Endodermal cell (in vitro differentiated cells): ENCODE measurements around the gene SMIM23. TPM values are rescaled to one million over a fixed set of nuclear protein-coding genes. Genes with fewer than 3 reads are reported as not detected.

Source experiments
- DNase-seq: peaks from one replicate; pipeline ENCODE4 v3.0.0-alpha.2; 2017
- H3K27ac ChIP-seq: 2 replicates; pipeline ENCODE4 v1.5.1; 2013; ENCODE audit warnings: mild to moderate bottlenecking, low read depth, low read length, moderate library complexity
- H3K27me3 ChIP-seq: 2 replicates; pipeline ENCODE4 v1.6.1; 2013; ENCODE audit warnings: mild to moderate bottlenecking, low read length, moderate library complexity; ENCODE audit not compliant: insufficient read depth, control insufficient read depth, poor library complexity, severe bottlenecking
- H3K36me3 ChIP-seq: 2 replicates; pipeline ENCODE4 v1.7.0; 2013; ENCODE audit warnings: mild to moderate bottlenecking, low read length, moderate library complexity; ENCODE audit not compliant: control insufficient read depth, insufficient read depth
- H3K4me1 ChIP-seq: one replicate; pipeline ENCODE4 v1.7.0; 2013; ENCODE audit warnings: low read length; ENCODE audit not compliant: control insufficient read depth, insufficient read depth
- H3K4me3 ChIP-seq: 2 replicates; pipeline ENCODE4 v1.5.1; 2013; ENCODE audit warnings: mild to moderate bottlenecking, low read length, moderate library complexity
- H3K9ac ChIP-seq: 2 replicates; pipeline ENCODE4 v1.6.1; 2013; ENCODE audit warnings: mild to moderate bottlenecking, low read length, moderate library complexity; ENCODE audit not compliant: poor library complexity, severe bottlenecking; ENCODE audit errors: extremely low read depth
- H3K9me3 ChIP-seq: 2 replicates; pipeline ENCODE4 v1.6.1; 2013; ENCODE audit warnings: mild to moderate bottlenecking, low read length, moderate library complexity; ENCODE audit not compliant: control insufficient read depth
- H3K27ac Mint-ChIP-seq: 2 replicates; pipeline ENCODE4 v1.8.0; 2020; ENCODE audit warnings: mixed read lengths
- H3K27me3 Mint-ChIP-seq: 2 replicates; pipeline ENCODE4 v1.8.0; 2021; ENCODE audit warnings: mild to moderate bottlenecking, mixed read lengths; ENCODE audit not compliant: insufficient read depth
- H3K36me3 Mint-ChIP-seq: 2 replicates; pipeline ENCODE4 v1.8.0; 2020; ENCODE audit warnings: low read depth, mixed read lengths
- H3K4me1 Mint-ChIP-seq: 2 replicates; pipeline ENCODE4 v1.8.0; 2020; ENCODE audit warnings: mixed read lengths
- H3K4me3 Mint-ChIP-seq: 2 replicates; pipeline ENCODE4 v1.8.0; 2020; ENCODE audit warnings: mild to moderate bottlenecking, moderate library complexity, mixed read lengths
- H3K9me3 Mint-ChIP-seq: 2 replicates; pipeline ENCODE4 v1.8.0; 2020; ENCODE audit warnings: mild to moderate bottlenecking, mixed read lengths
- WGBS, 2 experiments: methylation state at CpG; one replicate each; pipeline versions ENCODE4 v1.1.5 to v1.1.7; 2013; ENCODE audit warnings: missing lambda C conversion rate in 2 of 2, mixed read lengths in 1 of 2; ENCODE audit not compliant: insufficient coverage in 1 of 2, insufficient read length in 1 of 2; 5-methylcytosine and 5-hydroxymethylcytosine counted together
- total RNA-seq, 2 donors: library from RNA; stranded (reverse); fragmentation: NEBNext Ultra II Directional in 1 of 2; extraction: Animal tissue kit (Norgen Biotek cat#: 25700) in 1 of 2; gene quantifications; 2 replicates in 1 of 2; 3 replicates in 1 of 2; pipeline ENCODE4 v1.2.1, GENCODE V29; 2021
- TF ChIP-seq, protein P1 (sequence below): fragments of 200-600 bp; sonication (generic); conservative IDR thresholded peaks from 2 replicates; pipeline ENCODE4 v1.5.0; 2021; ENCODE audit warnings: antibody characterized with exemption, mild to moderate bottlenecking

Gene SMIM23
- total RNA-seq, 2 donors from 2014 or later, result not detected

DNA sequence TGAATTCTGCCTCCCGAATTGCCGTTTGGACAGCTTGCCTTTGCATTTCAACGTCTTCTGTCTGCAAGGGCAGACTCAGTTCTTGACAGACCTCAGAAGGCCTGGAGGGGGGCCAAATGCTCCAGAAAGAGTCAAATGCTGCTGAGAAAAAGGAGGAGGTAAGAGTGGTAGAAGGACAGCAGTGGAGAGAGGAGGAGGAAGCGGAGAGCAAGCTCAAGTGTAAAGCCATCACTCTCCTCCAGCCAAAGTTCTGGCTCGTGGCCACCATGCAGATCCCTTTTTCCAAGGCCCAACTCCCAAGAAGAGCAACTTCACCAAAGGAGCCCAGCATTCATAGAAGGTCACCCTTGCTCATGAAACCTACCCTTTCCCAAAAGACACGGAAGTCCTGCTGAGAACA is 36.9 kb upstream of the SMIM23 start:
- TF ChIP-seq, protein P1, sequence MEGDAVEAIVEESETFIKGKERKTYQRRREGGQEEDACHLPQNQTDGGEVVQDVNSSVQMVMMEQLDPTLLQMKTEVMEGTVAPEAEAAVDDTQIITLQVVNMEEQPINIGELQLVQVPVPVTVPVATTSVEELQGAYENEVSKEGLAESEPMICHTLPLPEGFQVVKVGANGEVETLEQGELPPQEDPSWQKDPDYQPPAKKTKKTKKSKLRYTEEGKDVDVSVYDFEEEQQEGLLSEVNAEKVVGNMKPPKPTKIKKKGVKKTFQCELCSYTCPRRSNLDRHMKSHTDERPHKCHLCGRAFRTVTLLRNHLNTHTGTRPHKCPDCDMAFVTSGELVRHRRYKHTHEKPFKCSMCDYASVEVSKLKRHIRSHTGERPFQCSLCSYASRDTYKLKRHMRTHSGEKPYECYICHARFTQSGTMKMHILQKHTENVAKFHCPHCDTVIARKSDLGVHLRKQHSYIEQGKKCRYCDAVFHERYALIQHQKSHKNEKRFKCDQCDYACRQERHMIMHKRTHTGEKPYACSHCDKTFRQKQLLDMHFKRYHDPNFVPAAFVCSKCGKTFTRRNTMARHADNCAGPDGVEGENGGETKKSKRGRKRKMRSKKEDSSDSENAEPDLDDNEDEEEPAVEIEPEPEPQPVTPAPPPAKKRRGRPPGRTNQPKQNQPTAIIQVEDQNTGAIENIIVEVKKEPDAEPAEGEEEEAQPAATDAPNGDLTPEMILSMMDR, result no peak
- H3K4me1 ChIP-seq, result no peaks in the 10 kb centered on the region
- Mint-ChIP-seq H3K27me3 (peaks cover 29% of the 10 kb centered on the region), H3K9me3 (no peaks in the 10 kb centered on the region), H3K4me1 (no peaks in the 10 kb centered on the region), H3K36me3 (no peaks in the 10 kb centered on the region), H3K27ac (no peak overlapping the region), H3K4me3 (no peak overlapping the region)
- peaks cover 19% of the 10 kb centered on the region for H3K27me3 ChIP-seq
- H3K9me3 ChIP-seq, result no peaks in the 10 kb centered on the region
- H3K36me3 ChIP-seq, result no peaks in the 10 kb centered on the region
- no peak overlapping the region for H3K9ac ChIP-seq
- no peak for DNase-seq
- 88 to 90% methylated on average over 6 of the region's 6 CpGs for whole genome bisulfite sequencing, 2 experiments
- H3K27ac ChIP-seq, result no peak overlapping the region
- no peak overlapping the region for H3K4me3 ChIP-seq

DNA sequence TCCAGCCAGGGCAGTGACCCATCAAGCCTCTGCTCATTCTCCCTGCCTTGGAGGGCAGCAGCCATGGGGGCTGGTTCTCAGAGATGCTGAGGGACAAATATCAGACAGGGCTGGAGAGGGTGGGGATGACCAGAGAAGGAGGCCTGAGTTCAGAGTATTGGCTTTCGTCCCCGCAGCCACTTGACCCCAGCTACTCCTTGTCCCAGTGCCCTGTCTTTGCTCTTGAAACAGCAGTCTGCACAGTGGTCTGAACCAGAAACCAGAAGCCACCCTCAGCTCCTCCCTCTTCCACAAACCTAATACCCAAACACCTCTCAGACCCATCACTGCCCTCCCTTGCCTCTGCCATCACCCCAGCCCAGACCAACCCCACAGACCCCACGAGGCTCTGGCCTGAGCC is 36.3 kb upstream of the SMIM23 start:
- no peak for DNase-seq
- Mint-ChIP-seq H3K36me3 (no peaks in the 10 kb centered on the region), H3K4me3 (no peak overlapping the region), H3K27me3 (peaks cover 23% of the 10 kb centered on the region), H3K27ac (no peak overlapping the region), H3K4me1 (no peaks in the 10 kb centered on the region), H3K9me3 (no peaks in the 10 kb centered on the region)
- no peaks in the 10 kb centered on the region for H3K4me1 ChIP-seq
- H3K4me3 ChIP-seq, result no peak overlapping the region
- no peak overlapping the region for H3K9ac ChIP-seq
- WGBS, 2 experiments, result 95 to 100% methylated on average over 1 to 3 of the region's 3 CpGs
- no peaks in the 10 kb centered on the region for H3K9me3 ChIP-seq
- no peaks in the 10 kb centered on the region for H3K36me3 ChIP-seq
- no peak overlapping the region for H3K27ac ChIP-seq
- H3K27me3 ChIP-seq, result peaks cover 12% of the 10 kb centered on the region
- TF ChIP-seq, protein P1, result no peak

DNA sequence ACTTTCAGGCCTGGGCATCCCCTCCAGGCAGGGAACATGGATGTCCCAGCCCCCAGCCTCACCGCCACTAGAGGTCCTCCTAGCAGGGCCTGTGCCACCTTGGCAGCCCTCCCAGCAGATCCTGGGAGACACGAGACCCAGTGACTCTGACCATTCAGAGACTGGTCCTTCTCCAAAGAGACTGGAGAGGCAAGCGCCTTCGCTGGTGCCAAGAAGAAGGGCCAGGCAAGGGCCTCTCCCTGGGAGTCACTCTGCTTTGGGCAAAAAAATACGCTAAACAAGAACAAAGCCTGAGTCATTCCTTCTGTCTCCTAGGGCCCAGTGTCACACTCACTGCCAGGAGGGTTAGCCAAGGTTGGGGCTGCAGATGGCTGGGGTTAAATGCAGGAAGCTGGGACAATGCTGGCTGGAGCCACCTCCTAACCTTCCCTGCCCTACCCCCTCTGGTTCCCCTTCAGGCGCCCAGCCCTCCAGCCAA is 35.3 kb upstream of the SMIM23 start:
- Histone ChIP-seq H3K9ac (no peak overlapping the region), H3K27ac (no peak overlapping the region), H3K9me3 (no peaks in the 10 kb centered on the region), H3K4me1 (no peaks in the 10 kb centered on the region), H3K27me3 (peaks cover 4% of the 10 kb centered on the region), H3K36me3 (no peaks in the 10 kb centered on the region), H3K4me3 (no peak overlapping the region)
- peak; percentile 85 for DNase-seq
- H3K4me3 Mint-ChIP-seq, result no peak overlapping the region
- TF ChIP-seq, protein P1, result peak; percentile 80
- H3K9me3 Mint-ChIP-seq, result no peaks in the 10 kb centered on the region
- H3K36me3 Mint-ChIP-seq, result no peaks in the 10 kb centered on the region
- 87 to 93% methylated on average over 5 to 6 of the region's 6 CpGs for WGBS, 2 experiments
- H3K4me1 Mint-ChIP-seq, result no peaks in the 10 kb centered on the region
- peaks cover 16% of the 10 kb centered on the region for H3K27me3 Mint-ChIP-seq
- H3K27ac Mint-ChIP-seq, result no peak overlapping the region
